ENCODE data around the gene MPZL1.

Gene MPZL1

GRCh38 chr1:167837326-167837725 lies 115.5 kb downstream of the MPZL1 start:
- no peaks in the 10 kb centered on the region for H3K9me3 ChIP-seq (ENCODE audit: control insufficient read depth, low read length)
- H3K27me3 ChIP-seq (ENCODE audit: control insufficient read depth, insufficient read depth, low read length, poor library complexity, severe bottlenecking): no peaks in the 10 kb centered on the region
- H3K27ac ChIP-seq (ENCODE audit: insufficient read depth, low read depth, low read length, poor library complexity, severe bottlenecking): no peak overlapping the region
- H3K4me3 ChIP-seq (ENCODE audit: insufficient read depth, low read depth, low read length): no peak overlapping the region
- WGBS, 2 experiments: 87 to 100% methylated on average over 2 of the region's 2 CpGs
- no peaks in the 10 kb centered on the region for H3K36me3 ChIP-seq (ENCODE audit: control insufficient read depth, insufficient read depth, low read length)
- no peaks in the 10 kb centered on the region for H3K4me1 ChIP-seq (ENCODE audit: control insufficient read depth, insufficient read depth, low read length)

DNA sequence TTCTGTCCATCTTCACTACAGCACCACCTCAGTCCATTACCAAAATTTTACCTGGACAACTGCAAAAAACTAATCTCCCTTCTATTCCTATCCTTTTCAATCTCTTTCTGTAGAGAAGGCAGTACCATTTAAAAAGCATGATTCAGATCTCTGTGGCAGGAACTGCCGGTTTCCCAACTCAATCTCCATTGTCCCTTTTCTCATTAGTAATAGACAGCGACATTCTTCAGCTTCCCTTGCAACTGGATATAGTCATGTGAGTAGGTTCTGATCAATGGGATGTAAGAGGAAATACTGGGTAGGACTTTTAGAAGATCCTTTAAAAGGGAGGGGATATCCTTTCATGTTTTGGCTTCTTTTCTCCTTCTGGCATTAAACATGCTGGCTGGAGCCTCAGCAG lies 117.2 kb downstream of the MPZL1 start:
- H3K4me1 ChIP-seq (ENCODE audit: control insufficient read depth, insufficient read depth, low read length): no peaks in the 10 kb centered on the region
- H3K4me3 ChIP-seq (ENCODE audit: insufficient read depth, low read depth, low read length): no peak overlapping the region
- WGBS, 2 experiments: 92 to 100% methylated on average over 1 to 2 of the region's 2 CpGs
- H3K27me3 ChIP-seq (ENCODE audit: control insufficient read depth, insufficient read depth, low read length, poor library complexity, severe bottlenecking): no peaks in the 10 kb centered on the region
- H3K36me3 ChIP-seq (ENCODE audit: control insufficient read depth, insufficient read depth, low read length): no peaks in the 10 kb centered on the region
- no peak overlapping the region for H3K27ac ChIP-seq (ENCODE audit: insufficient read depth, low read depth, low read length, poor library complexity, severe bottlenecking)
- no peaks in the 10 kb centered on the region for H3K9me3 ChIP-seq (ENCODE audit: control insufficient read depth, low read length)

All from ectodermal cell (in vitro differentiated cells).